ENCODE results near the gene AUTS2. TPM values are rescaled to one million over a fixed set of nuclear protein-coding genes. Genes with fewer than 3 reads are reported as not detected.

The AUTS2 gene
- total and polyA plus RNA-seq, 11 donors = 3.4 to 14.0 (median 7.3) TPM

DNA sequence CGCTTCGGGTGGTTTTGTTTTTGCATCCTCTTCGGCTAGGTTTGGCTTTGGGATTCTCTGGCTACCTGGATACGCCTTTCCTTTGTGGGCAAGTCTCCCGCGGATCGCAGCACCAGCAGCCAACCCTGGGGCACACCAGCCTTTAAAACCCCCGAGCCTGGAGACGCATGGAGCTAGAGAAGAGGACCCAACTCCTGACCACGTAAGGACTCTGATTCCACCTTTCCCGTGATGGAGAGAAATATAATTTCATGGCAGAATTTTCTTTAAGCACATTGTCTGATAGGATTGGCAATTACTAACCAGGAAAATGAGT is 998.3 kb downstream of the AUTS2 start:
- Histone ChIP-seq H3K27me3 (peaks cover 0 to 7% (median 0%) of the 10 kb centered on the region in 9 donors), H3K4me1 (peaks cover 0 to 9% (median 0%) of the 10 kb centered on the region in 12 donors), H3K9me3 (peaks cover 0 to 11% (median 0%) of the 10 kb centered on the region in 12 donors), H3K27ac (no peak overlapping the region), H3K4me3 (peak overlapping the region in 6 of 12 donors; percentile 7 to 49 (median 36)), H3K36me3 (no peaks in the 10 kb centered on the region)
- WGBS, 4 donors = 85 to 87% (median 85%) methylated on average over 11 of the region's 11 CpGs
- no peak for ATAC-seq
- intact Hi-C loops (cut with DNase I) = loop anchor here in 1 of 10 donors (10.0 kb wide), 1 partner anchor 1392 kb away; no protein-coding TSS in a partner anchor
- DNase-seq = no peak
- TF ChIP-seq, protein P1, sequence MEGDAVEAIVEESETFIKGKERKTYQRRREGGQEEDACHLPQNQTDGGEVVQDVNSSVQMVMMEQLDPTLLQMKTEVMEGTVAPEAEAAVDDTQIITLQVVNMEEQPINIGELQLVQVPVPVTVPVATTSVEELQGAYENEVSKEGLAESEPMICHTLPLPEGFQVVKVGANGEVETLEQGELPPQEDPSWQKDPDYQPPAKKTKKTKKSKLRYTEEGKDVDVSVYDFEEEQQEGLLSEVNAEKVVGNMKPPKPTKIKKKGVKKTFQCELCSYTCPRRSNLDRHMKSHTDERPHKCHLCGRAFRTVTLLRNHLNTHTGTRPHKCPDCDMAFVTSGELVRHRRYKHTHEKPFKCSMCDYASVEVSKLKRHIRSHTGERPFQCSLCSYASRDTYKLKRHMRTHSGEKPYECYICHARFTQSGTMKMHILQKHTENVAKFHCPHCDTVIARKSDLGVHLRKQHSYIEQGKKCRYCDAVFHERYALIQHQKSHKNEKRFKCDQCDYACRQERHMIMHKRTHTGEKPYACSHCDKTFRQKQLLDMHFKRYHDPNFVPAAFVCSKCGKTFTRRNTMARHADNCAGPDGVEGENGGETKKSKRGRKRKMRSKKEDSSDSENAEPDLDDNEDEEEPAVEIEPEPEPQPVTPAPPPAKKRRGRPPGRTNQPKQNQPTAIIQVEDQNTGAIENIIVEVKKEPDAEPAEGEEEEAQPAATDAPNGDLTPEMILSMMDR (IDR thresholded peaks at IDR 0.05) = no peak
- TF ChIP-seq POLR2A (IDR thresholded peaks at IDR 0.05) = no peak

DNA sequence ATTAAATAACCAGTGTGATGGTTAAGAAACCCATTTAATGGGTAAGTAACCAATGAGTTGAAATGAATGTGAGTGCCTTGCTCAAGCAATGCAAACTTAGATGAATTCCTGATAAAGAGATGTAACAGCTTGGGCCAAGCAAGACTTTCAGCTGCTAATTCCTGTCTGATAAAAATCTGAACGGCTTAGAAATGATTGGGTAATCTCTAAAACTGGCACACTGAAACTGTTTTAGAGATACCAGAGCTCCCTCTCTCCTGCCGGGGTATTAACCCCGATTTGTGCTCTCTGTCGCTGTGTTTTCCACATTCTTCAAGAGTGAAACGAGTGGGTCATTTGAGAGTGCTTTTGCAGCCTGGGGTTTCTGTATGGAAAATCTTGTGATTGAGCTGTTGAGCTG is 998.8 kb downstream of the AUTS2 start:
- WGBS, 4 donors = 90 to 94% (median 92%) methylated on average over 5 of the region's 5 CpGs
- peaks cover 0 to 11% (median 0%) of the 10 kb centered on the region in 12 donors for H3K9me3 ChIP-seq
- TF ChIP-seq, protein P1 (IDR thresholded peaks at IDR 0.05) = no peak
- no peak for TF ChIP-seq POLR2A (IDR thresholded peaks at IDR 0.05)
- no peak overlapping the region for H3K27ac ChIP-seq
- H3K4me1 ChIP-seq = peaks cover 0 to 9% (median 0%) of the 10 kb centered on the region in 12 donors
- intact Hi-C loops (cut with DNase I) = loop anchor here in 1 of 10 donors (10.0 kb wide), 1 partner anchor 1392 kb away; no protein-coding TSS in a partner anchor
- H3K36me3 ChIP-seq = no peaks in the 10 kb centered on the region
- DNase-seq = no peak
- H3K27me3 ChIP-seq = peaks cover 0 to 7% (median 0%) of the 10 kb centered on the region in 9 donors
- no peak overlapping the region for H3K4me3 ChIP-seq
- no peak for ATAC-seq

DNA sequence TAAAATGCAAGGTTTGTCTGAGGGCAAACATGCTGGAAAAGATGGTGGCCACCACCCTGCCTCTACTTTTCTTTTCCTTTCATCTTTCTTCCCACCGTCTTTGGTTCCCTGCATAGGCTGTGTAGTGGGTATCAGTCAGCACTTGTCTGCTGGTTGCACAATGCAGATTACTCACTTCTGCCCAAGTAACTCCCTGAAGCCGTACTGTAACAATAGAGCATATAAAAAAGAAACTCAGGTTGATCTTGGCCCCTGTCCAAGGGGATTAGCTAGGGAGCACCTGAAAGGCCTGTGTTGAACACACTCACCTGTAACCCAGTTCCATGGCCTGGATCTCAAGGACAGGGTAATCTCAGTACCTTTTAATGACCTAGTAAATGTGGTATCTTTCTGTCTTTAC is 1000.7 kb downstream of the AUTS2 start:
- H3K4me3 ChIP-seq = no peak overlapping the region
- no peak overlapping the region for H3K27ac ChIP-seq
- H3K36me3 ChIP-seq = no peaks in the 10 kb centered on the region
- intact Hi-C loops (cut with DNase I) = loop anchor here in 1 of 10 donors (10.0 kb wide), 1 partner anchor 1394 kb away; no protein-coding TSS in a partner anchor
- WGBS, 4 donors = 89 to 94% (median 92%) methylated on average over 2 of the region's 2 CpGs
- ATAC-seq = no peak
- peaks cover 0 to 11% (median 0%) of the 10 kb centered on the region in 12 donors for H3K9me3 ChIP-seq
- H3K27me3 ChIP-seq = peaks cover 0 to 7% (median 0%) of the 10 kb centered on the region in 9 donors
- TF ChIP-seq, protein P1 (IDR thresholded peaks at IDR 0.05) = no peak
- no peak for TF ChIP-seq POLR2A (IDR thresholded peaks at IDR 0.05)
- no peak for DNase-seq
- H3K4me1 ChIP-seq = peaks cover 0 to 9% (median 0%) of the 10 kb centered on the region in 12 donors

DNA sequence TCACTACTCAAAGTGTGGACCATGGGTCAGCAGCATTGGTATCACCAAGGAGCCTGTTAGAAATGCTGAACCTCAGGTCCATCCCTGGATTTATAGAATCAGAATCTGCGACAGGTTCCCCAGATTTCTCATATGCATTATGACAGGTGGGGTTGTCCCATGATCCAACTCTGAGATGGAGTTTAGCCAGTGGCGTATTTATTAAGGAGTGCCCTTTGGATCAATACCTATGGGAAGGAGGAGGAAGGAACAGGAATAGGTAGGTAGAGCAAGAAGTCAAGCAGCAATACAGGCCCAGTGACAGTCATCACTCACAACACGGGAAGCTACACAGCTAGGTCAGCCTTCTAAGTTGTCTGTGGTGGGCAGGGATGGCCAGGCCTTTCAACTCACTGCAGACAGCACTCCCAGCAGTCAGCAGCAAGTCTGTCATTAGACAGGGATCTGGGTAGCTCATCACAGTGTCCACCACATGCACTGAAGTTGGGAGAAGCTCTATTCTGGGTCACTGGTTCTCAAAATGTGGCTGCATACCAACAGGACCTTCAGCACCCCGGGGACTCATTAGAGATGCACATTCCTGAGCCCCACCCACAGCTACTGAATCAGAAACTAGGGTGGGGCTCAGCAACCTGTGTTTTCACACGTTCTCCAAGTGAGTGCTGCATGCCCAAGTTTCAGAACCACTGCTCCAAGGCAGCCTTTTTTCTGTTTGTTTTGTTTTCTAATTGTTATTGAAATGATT is 1001.3 kb downstream of the AUTS2 start:
- Histone ChIP-seq H3K36me3 (no peaks in the 10 kb centered on the region), H3K4me3 (no peak overlapping the region), H3K4me1 (peaks cover 0 to 9% (median 0%) of the 10 kb centered on the region in 12 donors), H3K27me3 (peaks cover 0 to 7% (median 0%) of the 10 kb centered on the region in 9 donors), H3K9me3 (peaks cover 0 to 17% (median 0%) of the 10 kb centered on the region in 12 donors), H3K27ac (no peak overlapping the region)
- DNase-seq (no peak), ATAC-seq (no peak)
- no peak for TF ChIP-seq POLR2A (IDR thresholded peaks at IDR 0.05)
- TF ChIP-seq, protein P1 (IDR thresholded peaks at IDR 0.05) = no peak
- WGBS, 4 donors = 80 to 87% (median 81%) methylated on average over 5 of the region's 5 CpGs
- intact Hi-C loops (cut with DNase I) = loop anchor here in 1 of 10 donors (10.0 kb wide), 1 partner anchor 1395 kb away; no protein-coding TSS in a partner anchor
